Left kidney (tissue), 8 donors: Measurements from ENCODE around the gene SYTL3. TPM values are rescaled to one million over a fixed set of nuclear protein-coding genes. Genes with fewer than 3 reads are reported as not detected.
"Not testable (repeated sequence)": the region's sequence is repeated elsewhere in the genome, so short reads cannot be mapped to it uniquely, and the experiment has no call there.

Experiments used
- DNase-seq: peaks from one replicate; pipeline ENCODE4 v3.0.0-alpha.2; 2013
- long read RNA-seq, 8 donors: transcript quantifications; one replicate each; lab custom pipeline, GENCODE V29; 2026
- polyA plus RNA-seq: library from polyadenylated mRNA; unstranded; fragments of 120-200 nt; gene quantifications from one replicate; pipeline ENCODE4 v1.2.1, GENCODE V29; 2013; ENCODE audit not compliant: insufficient read length

The SYTL3 gene
- polyA plus RNA-seq: 3.4 TPM
- long read RNA-seq, donor 1: 0 reads
- long read RNA-seq, donor 2: 0 reads
- long read RNA-seq, donor 3: 0 reads
- long read RNA-seq, donor 4: 0 reads
- long read RNA-seq, donor 5, partial matches to known transcripts: 0 of 1 reads
- long read RNA-seq, donor 5, other reads (novel, unspliced or antisense): 0 of 1 reads
- long read RNA-seq, donor 6, partial matches to known transcripts: 0 of 1 reads
- long read RNA-seq, donor 6, other reads (novel, unspliced or antisense): 0 of 1 reads
- long read RNA-seq, donor 7: 0 reads
- long read RNA-seq, donor 8: 0 reads

GRCh38 chr6:158649289-158650143 lies at the start of gene SYTL3:
Gene SYTL3, plus strand, starts transcription at chr6:158650054. Its CDS starts 13,215 bp downstream, at chr6:158663269.
- no peak for DNase-seq

- no peak for DNase-seq
Measured at GRCh38 chr6:158603261-158604047, 46.4 kb upstream of the SYTL3 start.

- DNase-seq: no peak
Measured at GRCh38 chr6:158604048-158604406, 45.8 kb upstream of the SYTL3 start.

GRCh38 chr6:158605266-158605878 lies 44.5 kb upstream of the SYTL3 start:
- DNase-seq: no peak

GRCh38 chr6:158606011-158606410 lies 43.8 kb upstream of the SYTL3 start:
- not testable (repeated sequence) for DNase-seq

- no peak for DNase-seq
Measured at GRCh38 chr6:158606935-158607334, 42.9 kb upstream of the SYTL3 start.

GRCh38 chr6:158607411-158608170 lies 42.3 kb upstream of the SYTL3 start:
- no peak for DNase-seq

GRCh38 chr6:158608221-158608620 lies 41.6 kb upstream of the SYTL3 start:
- no peak for DNase-seq

GRCh38 chr6:158609455-158610155 lies 40.2 kb upstream of the SYTL3 start:
- no peak for DNase-seq

GRCh38 chr6:158610319-158610968 lies 39.4 kb upstream of the SYTL3 start:
- no peak for DNase-seq

GRCh38 chr6:158611039-158611438 lies 38.8 kb upstream of the SYTL3 start:
- no peak for DNase-seq

GRCh38 chr6:158611541-158612370 lies 38.1 kb upstream of the SYTL3 start:
- no peak for DNase-seq

- DNase-seq: not testable (repeated sequence)
Measured at GRCh38 chr6:158614606-158615005, 35.2 kb upstream of the SYTL3 start.

- DNase-seq: not testable (repeated sequence)
Measured at GRCh38 chr6:158618289-158618688, 31.6 kb upstream of the SYTL3 start.

GRCh38 chr6:158619922-158620801 lies 29.7 kb upstream of the SYTL3 start:
- DNase-seq: no peak

- no peak for DNase-seq
Measured at GRCh38 chr6:158620963-158621693, 28.7 kb upstream of the SYTL3 start.
